K562 (cell line): ENCODE measurements around the gene GALNS. TPM values are rescaled to one million over a fixed set of nuclear protein-coding genes. Genes with fewer than 3 reads are reported as not detected.
A peak's percentile ranks its signal among the peaks of the same experiment; 100 is the strongest.

ENCODE experiments used
- ATF2 ChIP-seq: sonication (generic); formaldehyde crosslinking; IDR thresholded peaks from 2 replicates; pipeline ENCODE4 v1.8.1; 2022; ENCODE audit warnings: missing genetic modification reagents
- ATF7 ChIP-seq: fragments of 450-650 bp; IDR thresholded peaks from 2 replicates; pipeline ENCODE4 v1.7.1; 2014; ENCODE audit warnings: mild to moderate bottlenecking, moderate library complexity
- BHLHE40 ChIP-seq: IDR thresholded peaks from 2 replicates; pipeline ENCODE4 v1.6.1; 2011; ENCODE audit warnings: low read length, improper control_type of control experiment
- CAMTA2 ChIP-seq: fragments of 250-450 bp; sonication (Bioruptor Pico); conservative IDR thresholded peaks from 2 replicates; pipeline ENCODE4 v1.5.1; 2022
- FOXK1 ChIP-seq: sonication (generic); formaldehyde crosslinking; IDR thresholded peaks from 2 replicates; pipeline ENCODE4 v1.8.0; 2022; ENCODE audit warnings: missing genetic modification reagents, mild to moderate bottlenecking, borderline replicate concordance
- FUS ChIP-seq: fragments of 200-400 bp; formaldehyde crosslinking; optimal IDR thresholded peaks from 2 replicates; pipeline ENCODE3; 2017; ENCODE audit warnings: low read depth, low read length
- HDAC8 ChIP-seq: fragments of 450-650 bp; IDR thresholded peaks from 2 replicates; pipeline ENCODE4 v1.6.1; 2016; ENCODE audit warnings: mild to moderate bottlenecking, missing genetic modification characterization, moderate library complexity, missing compliant biosample characterization
- JUN ChIP-seq, 2 experiments: sonication (generic) in 1 of 2; formaldehyde crosslinking in 1 of 2; IDR thresholded peaks; 2 replicates each; pipeline versions ENCODE4 v1.6.1 to v1.8.0; 2012 to 2022; ENCODE audit warnings: borderline replicate concordance in 2 of 2, mild to moderate bottlenecking in 2 of 2, improper control_type of control experiment in 1 of 2, low read depth in 1 of 2, low read length in 1 of 2, missing genetic modification reagents in 1 of 2
- MAZ ChIP-seq, 2 experiments: fragments of 450-650 bp in 1 of 2; sonication (generic) in 1 of 2; formaldehyde crosslinking; IDR thresholded peaks in 1 of 2; conservative IDR thresholded peaks in 1 of 2; 2 replicates each; pipeline versions ENCODE4 v1.4.0 to v1.5.0; 2020; ENCODE audit warnings: mild to moderate bottlenecking in 1 of 2, missing genetic modification reagents in 1 of 2
- MXI1 ChIP-seq: IDR thresholded peaks from 2 replicates; pipeline ENCODE4 v1.6.1; 2011; ENCODE audit warnings: low read depth, mild to moderate bottlenecking, improper control_type of control experiment, low read length
- PKNOX1 ChIP-seq: fragments of 450-650 bp; IDR thresholded peaks from 2 replicates; pipeline ENCODE4 v1.6.1; 2016
- PRPF4 ChIP-seq: fragments of 200-400 bp; formaldehyde crosslinking; IDR thresholded peaks from one replicate; pipeline ENCODE4 v1.6.1; 2017; ENCODE audit warnings: low read length, low read depth, mild to moderate bottlenecking; ENCODE audit not compliant: insufficient read depth, poor library complexity, severe bottlenecking
- SP2 ChIP-seq: IDR thresholded peaks from 2 replicates; pipeline ENCODE4 v1.6.1; 2011; ENCODE audit warnings: mild to moderate bottlenecking, low read depth, low read length, moderate library complexity; ENCODE audit not compliant: poor library complexity, severe bottlenecking; ENCODE audit errors: extremely low read depth
- YBX1 ChIP-seq: fragments of 450-650 bp; IDR thresholded peaks from 2 replicates; pipeline ENCODE4 v1.7.1; 2016; ENCODE audit warnings: mild to moderate bottlenecking
- ZBTB2 ChIP-seq: fragments of 450-650 bp; IDR thresholded peaks from 2 replicates; pipeline ENCODE4 v1.6.1; 2016; ENCODE audit warnings: antibody characterized with exemption
- ZC3H4 ChIP-seq: sonication (generic); formaldehyde crosslinking; IDR thresholded peaks from 2 replicates; pipeline ENCODE4 v1.9.0; 2021; ENCODE audit warnings: missing genetic modification reagents, borderline replicate concordance
- ZFX ChIP-seq: sonication (generic); formaldehyde crosslinking; IDR thresholded peaks from 2 replicates; pipeline ENCODE4 v1.8.0; 2022; ENCODE audit warnings: mild to moderate bottlenecking, missing genetic modification reagents, moderate library complexity
- ZNF12 ChIP-seq: sonication (generic); formaldehyde crosslinking; IDR thresholded peaks from 2 replicates; pipeline ENCODE4 v1.4.0; 2020; ENCODE audit warnings: mild to moderate bottlenecking, missing genetic modification reagents
- ZNF121 ChIP-seq: sonication (generic); formaldehyde crosslinking; conservative IDR thresholded peaks from 2 replicates; pipeline ENCODE4 v1.8.0; 2022; ENCODE audit warnings: missing genetic modification reagents
- ZNF263 ChIP-seq: sonication (generic); formaldehyde crosslinking; IDR thresholded peaks from 2 replicates; pipeline ENCODE4 v1.8.0; 2022; ENCODE audit warnings: mild to moderate bottlenecking, missing genetic modification reagents, borderline replicate concordance
- ZNF740 ChIP-seq, 3 experiments: fragments of 200-800 bp in 1 of 3; sonication (Bioruptor generic) in 1 of 3; sonication (generic) in 1 of 3; formaldehyde crosslinking in 1 of 3; IDR thresholded peaks; 2 replicates each; pipeline versions ENCODE4 v1.6.1 to v1.8.0; 2016 to 2022; ENCODE audit warnings: mild to moderate bottlenecking in 2 of 3, missing compliant biosample characterization in 2 of 3, missing genetic modification characterization in 2 of 3, missing genetic modification reagents in 1 of 3
- polyA plus RNA-seq, 8 experiments: library from polyadenylated mRNA; depleted of rRNA in 4 of 8; stranded (reverse) in 5 of 8; unstranded in 3 of 8; fragments of >200 nt; fragmentation: Nextera tagmentation in 2 of 8; fragmentation: Illumina TruSeq in 1 of 8; extraction: Ambion mirVana in 2 of 8; extraction: Trizol in 1 of 8; gene quantifications; 2 replicates each; pipeline versions ENCODE4 v1.2.1 to v1.2.3, GENCODE V29; 2011 to 2014; ENCODE audit warnings: inconsistent platforms in 1 of 8, missing spikeins in 1 of 8
- total RNA-seq, 7 experiments: library from RNA; depleted of rRNA in 6 of 7; stranded (reverse); fragments of >200 nt in 6 of 7; fragmentation: Illumina TruSeq in 2 of 7; extraction: Trizol in 2 of 7; gene quantifications; 2 replicates each; pipeline versions ENCODE4 v1.2.1 to v1.2.3, GENCODE V29; 2011 to 2021; ENCODE audit warnings: low replicate concordance in 1 of 7

Gene GALNS
- total and polyA plus RNA-seq, 9 of the 15 experiments (the other 6 are each of a cell fraction or from before 2014, with no cell fraction given) = 0.38 to 13.2 (median 4.3) TPM

DNA sequence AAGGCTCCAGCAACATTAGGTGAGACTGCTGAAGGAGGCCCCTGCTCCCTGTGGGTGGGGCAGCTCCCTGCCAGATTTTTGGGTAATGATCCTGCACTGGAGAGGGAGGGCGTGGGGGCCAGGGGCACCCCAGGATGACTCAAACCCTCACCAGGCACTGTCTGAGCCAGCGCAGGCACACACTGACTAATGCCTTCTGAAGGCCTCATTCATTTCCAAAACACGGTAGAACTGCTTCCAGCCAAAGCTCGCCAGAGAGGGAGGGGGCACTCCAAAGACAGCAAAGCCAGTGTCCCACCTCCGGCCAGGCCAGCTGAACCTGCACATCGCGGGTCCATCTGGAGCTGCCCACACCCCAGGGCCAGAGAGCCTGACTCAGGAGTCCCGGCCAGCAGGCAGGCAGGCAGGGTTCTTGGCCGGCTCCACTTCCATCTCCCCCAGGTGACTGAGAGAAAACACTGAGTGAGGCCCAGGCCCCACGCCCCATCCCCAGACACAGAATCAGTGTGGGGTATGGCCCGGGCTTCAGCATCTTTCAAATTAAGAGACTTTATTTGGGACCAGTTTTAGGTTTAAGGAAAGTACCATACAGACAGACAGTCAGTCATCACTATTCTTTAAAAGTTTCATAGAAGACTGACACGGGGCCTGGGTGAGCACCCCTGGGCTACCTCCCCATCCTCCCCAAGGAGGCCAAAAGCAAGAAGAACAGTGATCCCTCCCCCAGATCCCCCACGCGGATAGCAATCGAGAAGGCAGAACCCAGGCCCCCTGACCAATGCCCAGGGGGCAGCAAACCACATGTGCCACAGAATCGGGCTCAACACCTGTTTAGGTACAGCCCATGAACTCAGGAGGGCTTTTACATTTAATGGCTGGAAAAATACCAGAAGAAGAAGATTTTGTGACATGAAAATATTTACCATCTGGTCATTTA lies 74.0 kb downstream of the GALNS start (continued):
- TF ChIP-seq MAZ (CRISPR knock-in tag; conservative IDR thresholded peaks at IDR 0.05 in 1 of 2, IDR thresholded peaks at IDR 0.05 in 1 of 2) = no peak
- TF ChIP-seq ATF7 = no peak
- TF ChIP-seq FUS = no peak
- TF ChIP-seq ZBTB2 = 0 out of 2 replicates have a peak, but pooled peaks have one; percentile 11
- TF ChIP-seq HDAC8 = no peak
- TF ChIP-seq ATF2 (CRISPR knock-in tag) = no peak
- no peak for TF ChIP-seq ZNF12
- 0 out of 2 replicates have a peak, but pooled peaks have one; percentile 65 for TF ChIP-seq ZC3H4
- TF ChIP-seq SP2 = no peak
- TF ChIP-seq FOXK1 = no peak
- peak; percentile 37; the same call in 1 of the 2 replicates for TF ChIP-seq PKNOX1
- no peak for TF ChIP-seq YBX1
- TF ChIP-seq ZNF121 = no peak
- TF ChIP-seq PRPF4 = no peak
- no peak for TF ChIP-seq CAMTA2 (CRISPR knock-in tag)
- TF ChIP-seq MXI1 = peak; percentile 38; the same call in 1 of the 2 replicates
- peak; percentile 60; the same call in 1 of the 2 replicates for TF ChIP-seq JUN (IDR thresholded peaks at IDR 0.05; ENCODE audit: borderline replicate concordance, low read depth, low read length)
- TF ChIP-seq JUN (CRISPR knock-in tag; IDR thresholded peaks at IDR 0.05; ENCODE audit: borderline replicate concordance) = no peak; the same call in 1 of the 2 replicates
- peak; percentile 41; the same call in 1 of the 2 replicates for TF ChIP-seq ZFX (CRISPR knock-in tag)
- peak; percentile 69 for TF ChIP-seq ZNF263 (CRISPR knock-in tag)
- 0 out of 2 replicates have a peak, but pooled peaks have one; percentile 18 for TF ChIP-seq BHLHE40
- TF ChIP-seq ZNF740 (CRISPR knock-in tag; IDR thresholded peaks at IDR 0.05) = no peak
- TF ChIP-seq ZNF740 (tag; IDR thresholded peaks at IDR 0.05) = peak in 1 of 2 experiments; percentile 53; a peak in 1 of 4 replicates
